HepG2 (cell line): ENCODE results near the gene HPCAL1. TPM values are rescaled to one million over a fixed set of nuclear protein-coding genes. Genes with fewer than 3 reads are reported as not detected.
A peak's percentile ranks its signal among the peaks of the same experiment; 100 is the strongest.

Experiments
- AKAP8 ChIP-seq: sonication (generic); formaldehyde crosslinking; IDR thresholded peaks from 2 replicates; pipeline ENCODE4 v1.5.1; 2020; ENCODE audit warnings: mild to moderate bottlenecking, missing genetic modification reagents
- HMGXB4 ChIP-seq, 2 experiments: sonication (generic) in 1 of 2; formaldehyde crosslinking in 1 of 2; IDR thresholded peaks; 2 replicates each; pipeline versions ENCODE4 v1.4.0 to v1.6.1; 2018 to 2020; ENCODE audit warnings: missing genetic modification reagents in 2 of 2, borderline replicate concordance in 1 of 2, low read depth in 1 of 2, mild to moderate bottlenecking in 1 of 2, missing biosample characterization in 1 of 2
- PCBP2 ChIP-seq: fragments of 200-400 bp; formaldehyde crosslinking; optimal IDR thresholded peaks from 2 replicates; pipeline ENCODE3; 2018; ENCODE audit warnings: low read length, low read depth; ENCODE audit not compliant: poor library complexity, severe bottlenecking
- RERE ChIP-seq: IDR thresholded peaks from 2 replicates; pipeline ENCODE4 v1.6.1; 2016; ENCODE audit warnings: low read depth, missing genetic modification reagents, missing compliant biosample characterization
- TBL1XR1 ChIP-seq: fragments of 150-350 bp; IDR thresholded peaks from 2 replicates; pipeline ENCODE4 v1.6.1; 2014; ENCODE audit warnings: borderline replicate concordance, low read length; ENCODE audit not compliant: partially characterized antibody
- ZBTB4 ChIP-seq: sonication (generic); formaldehyde crosslinking; IDR thresholded peaks from 2 replicates; pipeline ENCODE4 v1.4.0; 2020; ENCODE audit warnings: missing genetic modification reagents, mild to moderate bottlenecking, borderline replicate concordance
- ZNF441 ChIP-seq: sonication (generic); formaldehyde crosslinking; IDR thresholded peaks from 2 replicates; pipeline ENCODE4 v1.7.0; 2021; ENCODE audit warnings: missing genetic modification reagents, borderline replicate concordance
- ZNF629 ChIP-seq: sonication (generic); formaldehyde crosslinking; conservative IDR thresholded peaks from 2 replicates; pipeline ENCODE4 v1.5.0; 2020; ENCODE audit warnings: missing genetic modification reagents
- polyA plus RNA-seq, 8 experiments: library from polyadenylated mRNA; depleted of rRNA in 3 of 8; stranded (reverse) in 7 of 8; unstranded in 1 of 8; fragments of >200 nt; fragmentation: Illumina TruSeq in 4 of 8; extraction: Trizol in 4 of 8; gene quantifications; 2 replicates each; pipeline versions ENCODE4 v1.2.1 to v1.2.3, GENCODE V29; 2011 to 2016; ENCODE audit warnings: low read depth in 4 of 8, missing spikeins in 1 of 8, mixed read lengths in 1 of 8; ENCODE audit not compliant: insufficient read depth in 1 of 8
- total RNA-seq, 5 experiments: library from RNA; depleted of rRNA; stranded (reverse); fragments of >200 nt; fragmentation: Illumina TruSeq; extraction: Trizol; gene quantifications; 2 replicates each; pipeline ENCODE4 v1.2.3, GENCODE V29; 2016; ENCODE audit warnings: low read depth in 1 of 5
- TF ChIP-seq, protein P1 (sequence below): sonication (generic); formaldehyde crosslinking; conservative IDR thresholded peaks from 2 replicates; pipeline ENCODE4 v1.8.0; 2022; ENCODE audit warnings: low read depth, missing genetic modification reagents
- TF ChIP-seq, protein P2 (sequence below): sonication (generic); formaldehyde crosslinking; IDR thresholded peaks from 2 replicates; pipeline ENCODE4 v1.5.1; 2020; ENCODE audit warnings: mild to moderate bottlenecking, missing genetic modification reagents

Gene HPCAL1
- total and polyA plus RNA-seq, 2 of the 13 experiments (the other 11 are each of a cell fraction or from before 2014, with no cell fraction given) = 29.5 to 29.9 TPM

DNA sequence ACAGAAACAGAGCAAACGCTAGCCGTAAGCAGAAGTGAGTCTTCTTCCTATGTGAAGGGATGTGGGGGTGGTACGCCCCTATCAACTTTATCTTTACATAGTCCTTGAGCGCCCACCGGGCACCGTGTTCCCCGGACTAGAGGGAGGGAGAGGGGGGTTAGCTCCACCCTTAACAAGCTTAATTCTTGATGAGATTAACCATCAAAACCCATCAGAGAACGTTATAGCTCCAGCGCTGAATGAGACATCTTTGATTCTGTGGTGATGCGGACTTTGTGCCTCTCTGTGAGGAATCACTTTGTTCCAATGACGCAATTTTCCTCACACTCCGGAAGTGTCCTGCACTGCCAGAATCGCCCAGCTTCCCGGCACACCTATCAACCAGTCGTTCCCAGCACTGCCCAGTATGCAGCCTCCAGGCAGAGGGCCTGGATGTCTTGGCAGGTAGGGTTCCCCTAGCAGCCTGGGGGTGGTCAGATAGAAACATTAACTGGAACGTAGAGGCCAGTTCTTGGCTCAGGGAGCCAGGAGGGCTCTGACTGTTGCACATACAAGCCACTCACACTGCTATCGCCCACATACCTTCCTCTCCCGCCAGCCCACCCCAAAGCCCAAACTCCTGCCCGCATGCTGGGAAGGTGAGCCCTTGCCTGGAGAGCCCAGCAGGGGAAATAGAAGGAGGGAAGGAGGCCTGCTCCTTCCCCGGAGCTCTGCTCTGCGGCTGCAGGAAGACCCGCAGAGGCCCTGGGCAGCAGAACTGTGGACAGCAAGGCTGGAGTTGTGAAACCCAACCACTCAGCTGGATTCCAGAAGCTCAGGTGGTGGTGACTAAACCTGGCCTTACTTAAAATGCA is 147.4 kb downstream of the HPCAL1 start (continued):
- TF ChIP-seq HMGXB4 (CRISPR knock-in tag; IDR thresholded peaks at IDR 0.05; ENCODE audit: borderline replicate concordance in 1 of 2, low read depth in 1 of 2) (peak; percentile 73 to 93), PCBP2 (no peak), ZNF441 (CRISPR knock-in tag) (no peak), RERE (CRISPR knock-in tag) (0 out of 2 replicates have a peak, but pooled peaks have one; percentile 32), ZBTB4 (CRISPR knock-in tag) (no peak), ZNF629 (CRISPR knock-in tag) (0 out of 2 replicates have a peak, but pooled peaks have one; percentile 25), AKAP8 (CRISPR knock-in tag) (peak; percentile 39; the same call in 1 of the 2 replicates), TBL1XR1 (peak; percentile 68)
- TF ChIP-seq, protein P1, sequence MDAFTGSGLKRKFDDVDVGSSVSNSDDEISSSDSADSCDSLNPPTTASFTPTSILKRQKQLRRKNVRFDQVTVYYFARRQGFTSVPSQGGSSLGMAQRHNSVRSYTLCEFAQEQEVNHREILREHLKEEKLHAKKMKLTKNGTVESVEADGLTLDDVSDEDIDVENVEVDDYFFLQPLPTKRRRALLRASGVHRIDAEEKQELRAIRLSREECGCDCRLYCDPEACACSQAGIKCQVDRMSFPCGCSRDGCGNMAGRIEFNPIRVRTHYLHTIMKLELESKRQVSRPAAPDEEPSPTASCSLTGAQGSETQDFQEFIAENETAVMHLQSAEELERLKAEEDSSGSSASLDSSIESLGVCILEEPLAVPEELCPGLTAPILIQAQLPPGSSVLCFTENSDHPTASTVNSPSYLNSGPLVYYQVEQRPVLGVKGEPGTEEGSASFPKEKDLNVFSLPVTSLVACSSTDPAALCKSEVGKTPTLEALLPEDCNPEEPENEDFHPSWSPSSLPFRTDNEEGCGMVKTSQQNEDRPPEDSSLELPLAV (CRISPR knock-in tag) = no peak
- TF ChIP-seq, protein P2, sequence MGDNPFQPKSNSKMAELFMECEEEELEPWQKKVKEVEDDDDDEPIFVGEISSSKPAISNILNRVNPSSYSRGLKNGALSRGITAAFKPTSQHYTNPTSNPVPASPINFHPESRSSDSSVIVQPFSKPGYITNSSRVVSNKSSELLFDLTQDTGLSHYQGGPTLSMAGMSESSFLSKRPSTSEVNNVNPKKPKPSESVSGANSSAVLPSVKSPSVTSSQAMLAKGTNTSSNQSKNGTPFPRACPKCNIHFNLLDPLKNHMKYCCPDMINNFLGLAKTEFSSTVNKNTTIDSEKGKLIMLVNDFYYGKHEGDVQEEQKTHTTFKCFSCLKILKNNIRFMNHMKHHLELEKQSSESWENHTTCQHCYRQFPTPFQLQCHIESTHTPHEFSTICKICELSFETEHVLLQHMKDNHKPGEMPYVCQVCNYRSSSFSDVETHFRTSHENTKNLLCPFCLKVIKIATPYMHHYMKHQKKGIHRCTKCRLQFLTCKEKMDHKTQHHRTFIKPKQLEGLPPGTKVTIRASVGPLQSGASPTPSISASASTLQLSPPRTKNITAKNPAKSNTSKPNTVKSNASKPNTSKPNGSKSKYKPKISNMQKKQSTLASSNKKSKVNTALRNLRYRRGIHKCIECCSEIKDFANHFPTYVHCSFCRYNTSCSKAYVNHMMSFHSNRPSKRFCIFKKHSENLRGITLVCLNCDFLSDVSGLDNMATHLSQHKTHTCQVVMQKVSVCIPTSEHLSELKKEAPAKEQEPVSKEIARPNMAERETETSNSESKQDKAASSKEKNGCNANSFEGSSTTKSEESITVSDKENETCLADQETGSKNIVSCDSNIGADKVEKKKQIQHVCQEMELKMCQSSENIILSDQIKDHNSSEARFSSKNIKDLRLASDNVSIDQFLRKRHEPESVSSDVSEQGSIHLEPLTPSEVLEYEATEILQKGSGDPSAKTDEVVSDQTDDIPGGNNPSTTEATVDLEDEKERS (CRISPR knock-in tag) = peak; percentile 70; the same call in 1 of the 2 replicates
